ENCODE data around the gene NLGN2.

The NLGN2 gene

GRCh38 chr17:7414837-7415236, 7.2 kb downstream of the NLGN2 start:
- no peak for DNase-seq (ENCODE audit: low read depth)

GRCh38 chr17:7415784-7416183, 8.1 kb downstream of the NLGN2 start:
- no peak for DNase-seq (ENCODE audit: low read depth)

- no peak for DNase-seq (ENCODE audit: low read depth)
These were observed 8.7 kb downstream of the NLGN2 start for GRCh38 chr17:7416323-7416722.

- DNase-seq (ENCODE audit: low read depth), result no peak
These were observed 9.5 kb downstream of the NLGN2 start for GRCh38 chr17:7417056-7417655.

- DNase-seq (ENCODE audit: low read depth), result no peak
These were observed 11.0 kb downstream of the NLGN2 start for GRCh38 chr17:7418472-7419152.

- no peak for DNase-seq (ENCODE audit: low read depth)
These were observed 12.4 kb downstream of the NLGN2 start, which contains the start of gene SPEM1 for GRCh38 chr17:7419819-7420610. SPEM1 (plus strand) TSS chr17:7420324; CDS start chr17:7420385, 61 bp downstream.

- DNase-seq (ENCODE audit: low read depth), result no peak
These were observed 13.5 kb downstream of the NLGN2 start for GRCh38 chr17:7421186-7421585.

- DNase-seq (ENCODE audit: low read depth), result no peak
These were observed 16.0 kb downstream of the NLGN2 start for GRCh38 chr17:7423679-7424078.

- DNase-seq (ENCODE audit: low read depth), result no peak
These were observed 17.7 kb downstream of the NLGN2 start, which contains the start of gene SPEM2 for GRCh38 chr17:7425316-7425715. SPEM2 (plus strand) TSS chr17:7425616; CDS start chr17:7425689, 73 bp downstream.

- no peak for DNase-seq (ENCODE audit: low read depth)
These were observed 18.1 kb downstream of the NLGN2 start for GRCh38 chr17:7425756-7426155.

GRCh38 chr17:7426203-7426863, 18.7 kb downstream of the NLGN2 start:
- DNase-seq (ENCODE audit: low read depth), result no peak

- DNase-seq (ENCODE audit: low read depth), result no peak
These were observed 19.3 kb downstream of the NLGN2 start for GRCh38 chr17:7426896-7427489.

- no peak for DNase-seq (ENCODE audit: low read depth)
These were observed 19.9 kb downstream of the NLGN2 start for GRCh38 chr17:7427549-7427948.

- DNase-seq (ENCODE audit: low read depth), result no peak
These were observed 20.9 kb downstream of the NLGN2 start, which contains the start of gene SPEM3 for GRCh38 chr17:7428557-7428956. SPEM3 (plus strand) TSS chr17:7428857; CDS start chr17:7428903, 46 bp downstream.

- DNase-seq (ENCODE audit: low read depth), result no peak
These were observed 22.1 kb downstream of the NLGN2 start for GRCh38 chr17:7429722-7430121.

- peak; percentile 61 for DNase-seq (ENCODE audit: low read depth)
These were observed 23.6 kb downstream of the NLGN2 start for GRCh38 chr17:7431231-7431630.

GRCh38 chr17:7432296-7432695, 24.7 kb downstream of the NLGN2 start:
- no peak for DNase-seq (ENCODE audit: low read depth)

- peak; percentile 28 for DNase-seq (ENCODE audit: low read depth)
These were observed 28.3 kb downstream of the NLGN2 start for GRCh38 chr17:7435676-7436555.

- DNase-seq (ENCODE audit: low read depth), result peak; percentile 79
These were observed 29.1 kb downstream of the NLGN2 start for GRCh38 chr17:7436556-7437368.

- no peak for DNase-seq (ENCODE audit: low read depth)
These were observed 29.8 kb downstream of the NLGN2 start for GRCh38 chr17:7437369-7437863.
